ENCODE results near the gene RNF212B.

RNF212B gene

GRCh38 chr14:23294734-23295561 lies 57.2 kb downstream of the RNF212B start:
- in situ Hi-C loops (cut with MboI; ENCODE audit: low sequenced_read_pairs), result no loop called here

- in situ Hi-C loops (cut with MboI; ENCODE audit: low sequenced_read_pairs), result no loop called here
Observed at GRCh38 chr14:23296012-23296777, 58.5 kb downstream of the RNF212B start.

- in situ Hi-C loops (cut with MboI; ENCODE audit: low sequenced_read_pairs), result no loop called here
Observed at GRCh38 chr14:23297096-23297495, 59.4 kb downstream of the RNF212B start.

GRCh38 chr14:23297611-23298277 lies 60.0 kb downstream of the RNF212B start:
- in situ Hi-C loops (cut with MboI; ENCODE audit: low sequenced_read_pairs), result no loop called here

GRCh38 chr14:23299211-23299957 lies 61.6 kb downstream of the RNF212B start:
- in situ Hi-C loops (cut with MboI; ENCODE audit: low sequenced_read_pairs), result no loop called here

GRCh38 chr14:23299986-23300686 lies 62.4 kb downstream of the RNF212B start:
- in situ Hi-C loops (cut with MboI; ENCODE audit: low sequenced_read_pairs), result no loop called here

GRCh38 chr14:23300687-23301223 lies 63.0 kb downstream of the RNF212B start:
- in situ Hi-C loops (cut with MboI; ENCODE audit: low sequenced_read_pairs), result no loop called here

- in situ Hi-C loops (cut with MboI; ENCODE audit: low sequenced_read_pairs), result no loop called here
Observed at GRCh38 chr14:23301288-23301968, 63.7 kb downstream of the RNF212B start.

- in situ Hi-C loops (cut with MboI; ENCODE audit: low sequenced_read_pairs), result no loop called here
Observed at GRCh38 chr14:23301969-23302289, 64.2 kb downstream of the RNF212B start.

- in situ Hi-C loops (cut with MboI; ENCODE audit: low sequenced_read_pairs), result no loop called here
Observed at GRCh38 chr14:23302290-23303225, 64.8 kb downstream of the RNF212B start, which contains the start of gene PPP1R3E. Gene PPP1R3E, minus strand, starts transcription at chr14:23302859. Its CDS starts 283 bp downstream, at chr14:23302576.

GRCh38 chr14:23306412-23307145 lies 68.8 kb downstream of the RNF212B start, which contains the start of gene BCL2L2:
Gene BCL2L2, plus strand, starts transcription at chr14:23306833. Its CDS starts 935 bp downstream, at chr14:23307768.
- in situ Hi-C loops (cut with MboI; ENCODE audit: low sequenced_read_pairs), result no loop called here

- in situ Hi-C loops (cut with MboI; ENCODE audit: low sequenced_read_pairs), result no loop called here
Observed at GRCh38 chr14:23307146-23307530, 69.4 kb downstream of the RNF212B start.

- in situ Hi-C loops (cut with MboI; ENCODE audit: low sequenced_read_pairs), result no loop called here
Observed at GRCh38 chr14:23307687-23308644, 70.2 kb downstream of the RNF212B start.

GRCh38 chr14:23308721-23309445 lies 71.1 kb downstream of the RNF212B start:
- in situ Hi-C loops (cut with MboI; ENCODE audit: low sequenced_read_pairs), result no loop called here

GRCh38 chr14:23310546-23310945 lies 72.8 kb downstream of the RNF212B start:
- in situ Hi-C loops (cut with MboI; ENCODE audit: low sequenced_read_pairs), result no loop called here

GRCh38 chr14:23316300-23316699 lies 78.6 kb downstream of the RNF212B start:
- in situ Hi-C loops (cut with MboI; ENCODE audit: low sequenced_read_pairs), result no loop called here
